CD4-positive, alpha-beta T cell treated with Interleukin-12 subunit alpha and Interleukin-12 subunit beta, for 1 hour (primary cell): Measurements from ENCODE around the gene G0S2.
"Not testable (repeated sequence)": the region's sequence is repeated elsewhere in the genome, so short reads cannot be mapped to it uniquely, and the experiment has no call there.

Source experiments
- DNase-seq: peaks from one replicate; pipeline ENCODE4 v3.0.0-alpha.2; 2020

Gene G0S2

GRCh38 chr1:209685821-209686220 lies 10.6 kb downstream of the G0S2 start:
- DNase-seq = peak; percentile 55

- no peak for DNase-seq
Observed at GRCh38 chr1:209686322-209686721, 11.1 kb downstream of the G0S2 start.

GRCh38 chr1:209688746-209689234 lies 13.6 kb downstream of the G0S2 start:
- DNase-seq = no peak

GRCh38 chr1:209689477-209689876 lies 14.3 kb downstream of the G0S2 start:
- DNase-seq = no peak

GRCh38 chr1:209691237-209691636 lies 16.0 kb downstream of the G0S2 start:
- no peak for DNase-seq

GRCh38 chr1:209692296-209692695 lies 17.1 kb downstream of the G0S2 start:
- DNase-seq = no peak

- peak; percentile 72 for DNase-seq
Observed at GRCh38 chr1:209692745-209693504, 17.7 kb downstream of the G0S2 start.

- DNase-seq = no peak
Observed at GRCh38 chr1:209696673-209697072, 21.5 kb downstream of the G0S2 start.

GRCh38 chr1:209697126-209697525 lies 21.9 kb downstream of the G0S2 start:
- no peak for DNase-seq

GRCh38 chr1:209700686-209701085 lies 25.5 kb downstream of the G0S2 start:
- DNase-seq = not testable (repeated sequence)

- DNase-seq = no peak
Observed at GRCh38 chr1:209702832-209703231, 27.6 kb downstream of the G0S2 start.

- no peak for DNase-seq
Observed at GRCh38 chr1:209703834-209704504, 28.8 kb downstream of the G0S2 start.

GRCh38 chr1:209704584-209704983 lies 29.4 kb downstream of the G0S2 start, which contains the start of gene HSD11B1:
HSD11B1 (plus strand) TSS chr1:209704846; CDS start chr1:209704943, 97 bp downstream.
- no peak for DNase-seq

- no peak for DNase-seq
Observed at GRCh38 chr1:209705033-209705598, 29.9 kb downstream of the G0S2 start.

GRCh38 chr1:209706622-209707021 lies 31.4 kb downstream of the G0S2 start:
- no peak for DNase-seq

GRCh38 chr1:209707308-209707707 lies 32.1 kb downstream of the G0S2 start:
- DNase-seq = no peak

- DNase-seq = no peak
Observed at GRCh38 chr1:209708297-209708696, 33.1 kb downstream of the G0S2 start.

GRCh38 chr1:209710093-209710492 lies 34.9 kb downstream of the G0S2 start:
- DNase-seq = peak; percentile 13

GRCh38 chr1:209710847-209711246 lies 35.6 kb downstream of the G0S2 start:
- no peak for DNase-seq

GRCh38 chr1:209714338-209714737 lies 39.1 kb downstream of the G0S2 start:
- no peak for DNase-seq

GRCh38 chr1:209715314-209715713 lies 40.1 kb downstream of the G0S2 start:
- no peak for DNase-seq

GRCh38 chr1:209717818-209718217 lies 42.6 kb downstream of the G0S2 start:
- DNase-seq = no peak

- DNase-seq = no peak
Observed at GRCh38 chr1:209720326-209720725, 45.1 kb downstream of the G0S2 start.

GRCh38 chr1:209720826-209721225 lies 45.6 kb downstream of the G0S2 start:
- DNase-seq = no peak
